Trophoblast cell (in vitro differentiated cells and primary cell): ENCODE data around the gene RNF19B.

Source experiments
- DNase-seq, 2 donors: peaks; one replicate each; pipeline ENCODE4 v3.0.0-alpha.2; 2016
- H2AFZ ChIP-seq: 2 replicates; pipeline ENCODE4 v1.6.1; 2013; ENCODE audit warnings: low read length, moderate library complexity, mild to moderate bottlenecking; ENCODE audit not compliant: insufficient read depth, poor library complexity
- H2AK5ac ChIP-seq: 2 replicates; pipeline ENCODE4 v1.6.1; 2013; ENCODE audit warnings: mild to moderate bottlenecking, low read length
- H2BK120ac ChIP-seq: 2 replicates; pipeline ENCODE4 v1.6.1; 2013; ENCODE audit warnings: low read length, mild to moderate bottlenecking, moderate library complexity; ENCODE audit not compliant: insufficient read depth, poor library complexity
- H2BK12ac ChIP-seq: 2 replicates; pipeline ENCODE4 v1.6.1; 2013; ENCODE audit warnings: mild to moderate bottlenecking, low read length, moderate library complexity
- H2BK5ac ChIP-seq: 2 replicates; pipeline ENCODE4 v1.6.1; 2013; ENCODE audit warnings: low read length, low read depth, moderate library complexity, mild to moderate bottlenecking; ENCODE audit not compliant: poor library complexity
- H3K14ac ChIP-seq: 2 replicates; pipeline ENCODE4 v1.6.1; 2013; ENCODE audit warnings: mild to moderate bottlenecking, low read length
- H3K18ac ChIP-seq: 2 replicates; pipeline ENCODE4 v1.6.1; 2013; ENCODE audit warnings: mild to moderate bottlenecking, low read length
- H3K23ac ChIP-seq: 2 replicates; pipeline ENCODE4 v1.6.1; 2013; ENCODE audit warnings: low read length
- H3K27ac ChIP-seq: 2 replicates; pipeline ENCODE4 v1.5.1; 2013; ENCODE audit warnings: low read depth, mild to moderate bottlenecking, inconsistent platforms, low read length, moderate library complexity
- H3K27me3 ChIP-seq: 2 replicates; pipeline ENCODE4 v1.6.1; 2013; ENCODE audit warnings: inconsistent platforms, mild to moderate bottlenecking, low read length, moderate library complexity; ENCODE audit not compliant: insufficient read depth
- H3K36me3 ChIP-seq, 2 experiments: 1 replicate in 1 of 2; 2 replicates in 1 of 2; pipeline ENCODE4 v1.6.1; 2013; ENCODE audit warnings: low read length in 2 of 2, mild to moderate bottlenecking in 2 of 2, moderate library complexity in 1 of 2; ENCODE audit not compliant: insufficient read depth in 2 of 2, control insufficient read depth in 1 of 2
- H3K4ac ChIP-seq: 2 replicates; pipeline ENCODE4 v1.6.1; 2013; ENCODE audit warnings: low read depth, mild to moderate bottlenecking, low read length, moderate library complexity
- H3K4me1 ChIP-seq, 2 experiments: 1 replicate in 1 of 2; 2 replicates in 1 of 2; pipeline ENCODE4 v1.6.1; 2013; ENCODE audit warnings: low read length in 2 of 2, mild to moderate bottlenecking in 2 of 2, moderate library complexity in 1 of 2; ENCODE audit not compliant: insufficient read depth in 2 of 2, control insufficient read depth in 1 of 2
- H3K4me2 ChIP-seq: 2 replicates; pipeline ENCODE4 v1.6.1; 2013; ENCODE audit warnings: inconsistent platforms, mild to moderate bottlenecking, low read length, moderate library complexity
- H3K4me3 ChIP-seq: 2 replicates; pipeline ENCODE4 v1.5.1; 2013; ENCODE audit warnings: mild to moderate bottlenecking, low read depth, low read length, inconsistent platforms
- H3K79me1 ChIP-seq: one replicate; pipeline ENCODE4 v1.6.1; 2013; ENCODE audit warnings: low read length
- H3K79me2 ChIP-seq: 2 replicates; pipeline ENCODE4 v1.6.1; 2013; ENCODE audit warnings: low read length, mild to moderate bottlenecking; ENCODE audit not compliant: control insufficient read depth, insufficient read depth, poor library complexity
- H3K9ac ChIP-seq: 2 replicates; pipeline ENCODE4 v1.6.1; 2013; ENCODE audit warnings: mild to moderate bottlenecking, low read length
- H3K9me3 ChIP-seq: 2 replicates; pipeline ENCODE4 v1.6.1; 2013; ENCODE audit warnings: low read depth, mild to moderate bottlenecking, control low read depth, inconsistent platforms, low read length; ENCODE audit not compliant: insufficient read depth
- H4K12ac ChIP-seq: 2 replicates; pipeline ENCODE4 v1.6.1; 2013; ENCODE audit warnings: low read depth, mild to moderate bottlenecking, low read length, moderate library complexity
- H4K8ac ChIP-seq: 2 replicates; pipeline ENCODE4 v1.6.1; 2013; ENCODE audit warnings: low read depth, mild to moderate bottlenecking, low read length, moderate library complexity
- H4K91ac ChIP-seq: one replicate; pipeline ENCODE4 v1.6.1; 2013; ENCODE audit warnings: low read depth, mild to moderate bottlenecking, low read length, moderate library complexity
- WGBS: extraction: QIAGEN DNeasy Blood & Tissue Kit; methylation state at CpG from one replicate; pipeline ENCODE4 v1.1.7; 2013; ENCODE audit warnings: missing lambda C conversion rate; ENCODE audit not compliant: insufficient read length, insufficient coverage; ENCODE audit errors: extremely low coverage; 5-methylcytosine and 5-hydroxymethylcytosine counted together

Gene RNF19B

GRCh38 chr1:32901823-32902534, 62.6 kb downstream of the RNF19B start:
- peak in 1 of 2 donors; percentile 45 for DNase-seq
- H3K9ac ChIP-seq: peak overlapping the region; percentile 50
- peaks cover 3% of the 10 kb centered on the region for H3K9me3 ChIP-seq
- H2BK120ac ChIP-seq: peak overlapping the region; percentile 99
- peak overlapping the region; percentile 96 for H3K18ac ChIP-seq
- peak overlapping the region; percentile 97 for H2BK5ac ChIP-seq
- H3K14ac ChIP-seq: peak overlapping the region; percentile 99
- peak overlapping the region; percentile 62 for H3K4me3 ChIP-seq
- H3K4me1 ChIP-seq: peaks cover 30 to 41% of the 10 kb centered on the region in 2 experiments
- peak overlapping the region; percentile 100 for H4K91ac ChIP-seq
- H4K8ac ChIP-seq: peak overlapping the region; percentile 99
- H3K79me2 ChIP-seq: peaks cover 15% of the 10 kb centered on the region
- H3K23ac ChIP-seq: no peak overlapping the region
- peaks cover 19% of the 10 kb centered on the region for H3K79me1 ChIP-seq
- peak overlapping the region; percentile 99 for H2AK5ac ChIP-seq
- peaks cover 4 to 5% of the 10 kb centered on the region in 2 experiments for H3K36me3 ChIP-seq
- peak overlapping the region; percentile 98 for H2BK12ac ChIP-seq
- no CpG with 5 or more reads among the region's 24 CpGs for WGBS
- H2AFZ ChIP-seq: peak overlapping the region; percentile 98
- peak overlapping the region; percentile 88 for H4K12ac ChIP-seq
- peak overlapping the region; percentile 98 for H3K4ac ChIP-seq
- H3K4me2 ChIP-seq: peak overlapping the region; percentile 86
- peak overlapping the region; percentile 77 for H3K27ac ChIP-seq
- H3K27me3 ChIP-seq: no peaks in the 10 kb centered on the region

DNA sequence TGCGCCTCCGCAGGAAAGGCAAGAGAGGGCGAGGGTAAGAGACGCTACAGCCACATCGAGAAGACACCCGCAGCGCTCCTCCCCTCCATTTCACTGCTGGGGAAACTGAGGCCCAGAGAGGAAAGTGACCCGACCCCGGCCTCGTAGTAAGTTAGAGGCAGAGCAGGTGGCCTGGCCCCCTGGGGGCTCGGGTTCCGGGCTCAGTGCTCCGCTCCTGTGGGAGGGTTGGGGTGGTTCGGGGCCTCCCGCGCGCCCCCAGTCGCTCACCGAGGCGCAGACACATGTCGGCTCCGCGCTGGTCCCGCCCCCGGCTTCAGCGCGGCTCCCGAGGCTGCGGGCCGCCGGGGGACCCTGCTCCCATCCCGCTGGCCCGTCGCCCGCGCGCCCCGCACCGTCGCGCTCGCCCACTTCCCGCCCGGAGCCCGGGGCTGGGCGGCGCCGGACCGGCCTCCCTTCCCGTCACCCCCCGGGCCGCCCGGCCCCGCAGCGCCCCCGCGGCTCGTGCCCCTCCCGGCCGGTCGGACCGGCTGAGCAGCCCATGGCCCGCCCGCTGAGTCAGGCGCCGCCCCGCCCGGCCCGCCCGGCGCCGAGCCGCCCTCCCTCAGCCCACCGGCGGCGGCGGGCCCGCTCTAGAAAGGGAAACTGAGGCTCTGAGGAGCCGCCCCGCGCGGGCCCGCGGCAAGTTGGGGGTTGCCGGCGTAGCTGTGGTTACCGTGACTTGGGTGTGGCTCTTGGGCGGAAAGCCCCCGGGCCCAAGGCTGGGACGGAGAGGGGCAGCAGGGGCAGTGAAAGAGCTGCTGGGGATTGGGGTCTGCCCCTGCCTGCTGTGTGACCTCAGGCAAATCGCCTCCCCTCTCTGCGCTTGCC, 63.4 kb downstream of the RNF19B start, which contains the start of gene TMEM54:
TSS of gene TMEM54 (minus strand) at position 434 of the 867 bp plus-strand sequence. CDS start at position 283, 151 bp downstream.
- H3K9ac ChIP-seq: peak within 1 kb of the TSS; percentile 51
- peaks cover 15% of the 10 kb centered on the region for H3K79me2 ChIP-seq
- peak within 1 kb of the TSS; percentile 99 for H2AK5ac ChIP-seq
- peak within 1 kb of the TSS; percentile 96 for H3K18ac ChIP-seq
- H4K12ac ChIP-seq: peak within 1 kb of the TSS; percentile 93
- H3K23ac ChIP-seq: no peak within 1 kb of the TSS
- H3K4me3 ChIP-seq: peak within 1 kb of the TSS; percentile 76
- peak within 1 kb of the TSS; percentile 86 for H3K4me2 ChIP-seq
- H4K91ac ChIP-seq: peak within 1 kb of the TSS; percentile 100
- H3K14ac ChIP-seq: peak within 1 kb of the TSS; percentile 99
- H3K79me1 ChIP-seq: peaks cover 19% of the 10 kb centered on the region
- WGBS: no CpG with 5 or more reads among the region's 92 CpGs
- H3K27me3 ChIP-seq: no peaks in the 10 kb centered on the region
- H3K4ac ChIP-seq: peak within 1 kb of the TSS; percentile 98
- peak within 1 kb of the TSS; percentile 98 for H2AFZ ChIP-seq
- peak; percentile 66 to 80 for DNase-seq
- H2BK120ac ChIP-seq: peak within 1 kb of the TSS; percentile 99
- H4K8ac ChIP-seq: peak within 1 kb of the TSS; percentile 99
- peak within 1 kb of the TSS; percentile 97 for H2BK5ac ChIP-seq
- peaks cover 36 to 48% of the 10 kb centered on the region in 2 experiments for H3K4me1 ChIP-seq
- H3K27ac ChIP-seq: peak within 1 kb of the TSS; percentile 77
- H3K9me3 ChIP-seq: peaks cover 3% of the 10 kb centered on the region
- peak within 1 kb of the TSS; percentile 98 for H2BK12ac ChIP-seq
- peaks cover 10 to 12% of the 10 kb centered on the region in 2 experiments for H3K36me3 ChIP-seq

- H3K4me1 ChIP-seq: peaks cover 36 to 48% of the 10 kb centered on the region in 2 experiments
- peak overlapping the region; percentile 93 for H4K12ac ChIP-seq
- H4K91ac ChIP-seq: peak overlapping the region; percentile 98
- peak overlapping the region; percentile 99 for H3K14ac ChIP-seq
- H3K9me3 ChIP-seq: peaks cover 3% of the 10 kb centered on the region
- H4K8ac ChIP-seq: peak overlapping the region; percentile 96
- peak overlapping the region; percentile 86 for H2AFZ ChIP-seq
- peak overlapping the region; percentile 51 for H3K9ac ChIP-seq
- peak overlapping the region; percentile 92 for H2BK5ac ChIP-seq
- no peak overlapping the region for H3K23ac ChIP-seq
- peak overlapping the region; percentile 76 for H3K4me2 ChIP-seq
- peaks cover 15% of the 10 kb centered on the region for H3K79me2 ChIP-seq
- H3K4me3 ChIP-seq: peak overlapping the region; percentile 76
- H2AK5ac ChIP-seq: peak overlapping the region; percentile 88
- WGBS: no CpG with 5 or more reads among the region's 22 CpGs
- peak overlapping the region; percentile 56 for H3K18ac ChIP-seq
- peak in 1 of 2 donors; percentile 40 for DNase-seq
- H3K27ac ChIP-seq: peak overlapping the region; percentile 27
- H3K4ac ChIP-seq: peak overlapping the region; percentile 98
- peaks cover 16 to 19% of the 10 kb centered on the region in 2 experiments for H3K36me3 ChIP-seq
- peaks cover 19% of the 10 kb centered on the region for H3K79me1 ChIP-seq
- H3K27me3 ChIP-seq: no peaks in the 10 kb centered on the region
- peak overlapping the region; percentile 93 for H2BK120ac ChIP-seq
- H2BK12ac ChIP-seq: peak overlapping the region; percentile 30
Measured at GRCh38 chr1:32900371-32900955, 64.1 kb downstream of the RNF19B start.
